ENCODE data around the gene HOXA1.

Gene HOXA1

GRCh38 chr7:27088002-27088922, 7.5 kb downstream of the HOXA1 start:
- TF ChIP-seq REST (IDR thresholded peaks at IDR 0.05; ENCODE audit: insufficient read depth in 1 of 2, low read depth in 2 of 2, low read length in 2 of 2) (no peak), POLR2AphosphoS5 (IDR thresholded peaks at IDR 0.05; ENCODE audit: low read depth, low read length) (no peak), FOXP2 (optimal IDR thresholded peaks at IDR 0.05; ENCODE audit: borderline replicate concordance, extremely low read depth, extremely low read length, insufficient read depth) (no peak), SIN3A (IDR thresholded peaks at IDR 0.05; ENCODE audit: borderline replicate concordance, insufficient read depth, low read length) (no peak), TAF1 (IDR thresholded peaks at IDR 0.05; ENCODE audit: borderline replicate concordance, insufficient read depth, low read length) (no peak)

- TF ChIP-seq SIN3A (IDR thresholded peaks at IDR 0.05; ENCODE audit: borderline replicate concordance, insufficient read depth, low read length) (no peak), TAF1 (IDR thresholded peaks at IDR 0.05; ENCODE audit: borderline replicate concordance, insufficient read depth, low read length) (no peak), REST (IDR thresholded peaks at IDR 0.05; ENCODE audit: insufficient read depth in 1 of 2, low read depth in 2 of 2, low read length in 2 of 2) (no peak), POLR2AphosphoS5 (IDR thresholded peaks at IDR 0.05; ENCODE audit: low read depth, low read length) (no peak), FOXP2 (optimal IDR thresholded peaks at IDR 0.05; ENCODE audit: borderline replicate concordance, extremely low read depth, extremely low read length, insufficient read depth) (no peak)
These were observed 12.2 kb downstream of the HOXA1 start for GRCh38 chr7:27083646-27084045.

GRCh38 chr7:27082171-27082570, 13.6 kb downstream of the HOXA1 start:
- TF ChIP-seq POLR2AphosphoS5 (IDR thresholded peaks at IDR 0.05; ENCODE audit: low read depth, low read length) (no peak), REST (IDR thresholded peaks at IDR 0.05; ENCODE audit: insufficient read depth in 1 of 2, low read depth in 2 of 2, low read length in 2 of 2) (no peak), SIN3A (IDR thresholded peaks at IDR 0.05; ENCODE audit: borderline replicate concordance, insufficient read depth, low read length) (no peak), TAF1 (IDR thresholded peaks at IDR 0.05; ENCODE audit: borderline replicate concordance, insufficient read depth, low read length) (no peak), FOXP2 (optimal IDR thresholded peaks at IDR 0.05; ENCODE audit: borderline replicate concordance, extremely low read depth, extremely low read length, insufficient read depth) (no peak)

GRCh38 chr7:27080844-27081436, 14.9 kb downstream of the HOXA1 start:
- TF ChIP-seq FOXP2 (optimal IDR thresholded peaks at IDR 0.05; ENCODE audit: borderline replicate concordance, extremely low read depth, extremely low read length, insufficient read depth) (no peak), SIN3A (IDR thresholded peaks at IDR 0.05; ENCODE audit: borderline replicate concordance, insufficient read depth, low read length) (no peak), TAF1 (IDR thresholded peaks at IDR 0.05; ENCODE audit: borderline replicate concordance, insufficient read depth, low read length) (no peak), REST (IDR thresholded peaks at IDR 0.05; ENCODE audit: insufficient read depth in 1 of 2, low read depth in 2 of 2, low read length in 2 of 2) (no peak), POLR2AphosphoS5 (IDR thresholded peaks at IDR 0.05; ENCODE audit: low read depth, low read length) (no peak)
